Vagina (tissue), 2 donors: Measurements from ENCODE around the gene LRRC9. TPM values are rescaled to one million over a fixed set of nuclear protein-coding genes. Genes with fewer than 3 reads are reported as not detected.

Experiments used
- DNase-seq, 2 donors: peaks; one replicate each; pipeline ENCODE4 v3.0.0-alpha.2; 2017; ENCODE audit errors: extremely low spot score in 2 of 2
- H3K27ac ChIP-seq: fragments of 200-600 bp; sonication (generic); one replicate; pipeline ENCODE4 v1.5.1; 2019
- H3K27me3 ChIP-seq: fragments of 200-600 bp; sonication (generic); one replicate; pipeline ENCODE4 v1.5.1; 2019
- H3K36me3 ChIP-seq, 2 donors: fragments of 200-600 bp; sonication (generic); one replicate each; pipeline ENCODE4 v1.5.1; 2017 to 2019
- H3K4me1 ChIP-seq: fragments of 200-600 bp; sonication (generic); one replicate; pipeline ENCODE4 v1.5.1; 2019
- H3K4me3 ChIP-seq, 2 donors: fragments of 200-600 bp; sonication (generic); 1 replicate in 1 of 2; 2 replicates in 1 of 2; pipeline ENCODE4 v1.5.1; 2016 to 2019
- H3K9me3 ChIP-seq: fragments of 200-600 bp; sonication (generic); one replicate; pipeline ENCODE4 v1.5.1; 2019
- CTCF ChIP-seq, 3 experiments: fragments of 450-650 bp in 2 of 3; fragments of 200-600 bp in 1 of 3; sonication (generic) in 1 of 3; IDR thresholded peaks; one replicate each; pipeline ENCODE4 v1.5.1; 2017 to 2019; ENCODE audit warnings: antibody characterized with exemption in 3 of 3, mild to moderate bottlenecking in 2 of 3, moderate library complexity in 2 of 3
- POLR2A ChIP-seq, 2 donors: fragments of 450-650 bp; IDR thresholded peaks; one replicate each; pipeline ENCODE4 v1.6.1; 2017; ENCODE audit warnings: antibody characterized with exemption in 2 of 2, mild to moderate bottlenecking in 2 of 2, moderate library complexity in 2 of 2
- POLR2AphosphoS5 ChIP-seq, 2 donors: sonication (generic); formaldehyde crosslinking; IDR thresholded peaks; one replicate each; pipeline ENCODE4 v1.9.0; 2017; ENCODE audit warnings: antibody characterized with exemption in 2 of 2, mild to moderate bottlenecking in 2 of 2, low read depth in 1 of 2; ENCODE audit not compliant: insufficient read depth in 1 of 2
- intact Hi-C: fragments of 100-400 bp; cut with DNase I; formaldehyde crosslinking; loops from one replicate; pipeline ENCODE4 v1.15.1; 2023
- total RNA-seq: library from RNA; depleted of rRNA; stranded (reverse); fragments of >200 nt; gene quantifications from one replicate; pipeline ENCODE4 v1.2.3, GENCODE V29; 2016

The LRRC9 gene
- total RNA-seq, 1 donor from 2014 or later, result 3.2 TPM

GRCh38 chr14:59890676-59891075, 29.3 kb upstream of the LRRC9 start:
- no peaks in the 10 kb centered on the region for H3K36me3 ChIP-seq
- intact Hi-C loops, result no loop called here
- H3K4me1 ChIP-seq, result no peaks in the 10 kb centered on the region
- H3K27ac ChIP-seq, result no peak overlapping the region
- H3K9me3 ChIP-seq, result no peaks in the 10 kb centered on the region
- H3K4me3 ChIP-seq, result no peak overlapping the region
- TF ChIP-seq POLR2A (IDR thresholded peaks at IDR 0.05), result no peak
- no peak for TF ChIP-seq CTCF (IDR thresholded peaks at IDR 0.05)
- TF ChIP-seq POLR2AphosphoS5 (IDR thresholded peaks at IDR 0.05; ENCODE audit: insufficient read depth in 1 of 2, low read depth in 1 of 2), result no peak
- no peak for DNase-seq
- no peaks in the 10 kb centered on the region for H3K27me3 ChIP-seq

- no peak overlapping the region for H3K27ac ChIP-seq
- H3K36me3 ChIP-seq, result no peaks in the 10 kb centered on the region
- H3K4me3 ChIP-seq, result no peak overlapping the region
- DNase-seq, result no peak
- H3K4me1 ChIP-seq, result no peaks in the 10 kb centered on the region
- no peaks in the 10 kb centered on the region for H3K27me3 ChIP-seq
- TF ChIP-seq POLR2AphosphoS5 (IDR thresholded peaks at IDR 0.05; ENCODE audit: insufficient read depth in 1 of 2, low read depth in 1 of 2), result no peak
- no peaks in the 10 kb centered on the region for H3K9me3 ChIP-seq
- intact Hi-C loops, result no loop called here
Observed at GRCh38 chr14:59895721-59896120, 24.2 kb upstream of the LRRC9 start.

GRCh38 chr14:59897757-59898383, 22.1 kb upstream of the LRRC9 start:
- no peaks in the 10 kb centered on the region for H3K27me3 ChIP-seq
- DNase-seq, result no peak
- TF ChIP-seq CTCF (IDR thresholded peaks at IDR 0.05) (peak in 1 of 3 experiments; percentile 17), POLR2AphosphoS5 (IDR thresholded peaks at IDR 0.05; ENCODE audit: insufficient read depth in 1 of 2, low read depth in 1 of 2) (no peak)
- H3K4me1 ChIP-seq, result no peaks in the 10 kb centered on the region
- no peaks in the 10 kb centered on the region for H3K9me3 ChIP-seq
- intact Hi-C loops, result no loop called here
- no peaks in the 10 kb centered on the region for H3K36me3 ChIP-seq
- no peak overlapping the region for H3K4me3 ChIP-seq
- no peak overlapping the region for H3K27ac ChIP-seq

- no peak overlapping the region for H3K27ac ChIP-seq
- intact Hi-C loops, result no loop called here
- no peaks in the 10 kb centered on the region for H3K9me3 ChIP-seq
- no peak overlapping the region for H3K4me3 ChIP-seq
- H3K36me3 ChIP-seq, result no peaks in the 10 kb centered on the region
- H3K4me1 ChIP-seq, result no peaks in the 10 kb centered on the region
- no peaks in the 10 kb centered on the region for H3K27me3 ChIP-seq
- DNase-seq, result no peak
- TF ChIP-seq CTCF (IDR thresholded peaks at IDR 0.05) (no peak), POLR2AphosphoS5 (IDR thresholded peaks at IDR 0.05; ENCODE audit: insufficient read depth in 1 of 2, low read depth in 1 of 2) (no peak), POLR2A (IDR thresholded peaks at IDR 0.05) (no peak)
Observed at GRCh38 chr14:59900556-59900955, 19.4 kb upstream of the LRRC9 start.

GRCh38 chr14:59904184-59904583, 15.8 kb upstream of the LRRC9 start:
- no peaks in the 10 kb centered on the region for H3K36me3 ChIP-seq
- no peak for DNase-seq
- H3K4me3 ChIP-seq, result no peak overlapping the region
- no peaks in the 10 kb centered on the region for H3K27me3 ChIP-seq
- H3K27ac ChIP-seq, result no peak overlapping the region
- intact Hi-C loops, result no loop called here
- TF ChIP-seq POLR2AphosphoS5 (IDR thresholded peaks at IDR 0.05; ENCODE audit: insufficient read depth in 1 of 2, low read depth in 1 of 2), result no peak
- no peak for TF ChIP-seq CTCF (IDR thresholded peaks at IDR 0.05)
- TF ChIP-seq POLR2A (IDR thresholded peaks at IDR 0.05), result no peak
- H3K4me1 ChIP-seq, result no peaks in the 10 kb centered on the region
- H3K9me3 ChIP-seq, result no peaks in the 10 kb centered on the region
